Measurements from ENCODE around the gene JSRP1.
"Not testable (repeated sequence)": the region's sequence is repeated elsewhere in the genome, so short reads cannot be mapped to it uniquely, and the experiment has no call there.

Gene JSRP1

GRCh38 chr19:2282862-2283237 is 26.6 kb upstream of the JSRP1 start:
- Histone ChIP-seq H3K27me3 (ENCODE audit: insufficient read depth, low read depth) (no peaks in the 10 kb centered on the region), H2AFZ (ENCODE audit: low read depth) (no peak overlapping the region), H3K9ac (no peak overlapping the region), H3K79me2 (ENCODE audit: insufficient read depth, low read depth) (no peaks in the 10 kb centered on the region), H3K27ac (no peak overlapping the region), H3K4me3 (IDR thresholded peaks at IDR 0.05; ENCODE audit: insufficient read depth, low read depth, low read length) (no peak overlapping the region), H3K36me3 (ENCODE audit: insufficient read depth) (no peaks in the 10 kb centered on the region), H3K4me1 (ENCODE audit: low read depth, poor library complexity, severe bottlenecking) (no peaks in the 10 kb centered on the region), H4K20me1 (ENCODE audit: insufficient read depth) (no peaks in the 10 kb centered on the region), H3K4me2 (no peak overlapping the region)
- no peak for TF ChIP-seq CTCF (conservative IDR thresholded peaks at IDR 0.05; ENCODE audit: low read depth, low read length)

GRCh38 chr19:2282062-2282861 is 26.0 kb upstream of the JSRP1 start, which contains the start of gene PEAK3:
TSS of gene PEAK3 (minus strand) at chr19:2282175. CDS start at chr19:2280931, 1,244 bp downstream.
- H3K27me3 ChIP-seq (ENCODE audit: insufficient read depth, low read depth), result no peaks in the 10 kb centered on the region
- no peaks in the 10 kb centered on the region for H3K4me1 ChIP-seq (ENCODE audit: low read depth, poor library complexity, severe bottlenecking)
- no peaks in the 10 kb centered on the region for H3K79me2 ChIP-seq (ENCODE audit: insufficient read depth, low read depth)
- H3K27ac ChIP-seq, result no peak within 1 kb of the TSS
- no peak within 1 kb of the TSS for H3K9ac ChIP-seq
- H2AFZ ChIP-seq (ENCODE audit: low read depth), result no peak within 1 kb of the TSS
- TF ChIP-seq CTCF (conservative IDR thresholded peaks at IDR 0.05; ENCODE audit: low read depth, low read length), result no peak
- H3K4me2 ChIP-seq, result no peak within 1 kb of the TSS
- no peak within 1 kb of the TSS for H3K4me3 ChIP-seq (IDR thresholded peaks at IDR 0.05; ENCODE audit: insufficient read depth, low read depth, low read length)
- no peaks in the 10 kb centered on the region for H3K36me3 ChIP-seq (ENCODE audit: insufficient read depth)
- no peaks in the 10 kb centered on the region for H4K20me1 ChIP-seq (ENCODE audit: insufficient read depth)

GRCh38 chr19:2281265-2282061 is 25.2 kb upstream of the JSRP1 start:
- not testable (repeated sequence) for H3K4me3 ChIP-seq (IDR thresholded peaks at IDR 0.05; ENCODE audit: insufficient read depth, low read depth, low read length); H2AFZ ChIP-seq (ENCODE audit: low read depth); H3K27me3 ChIP-seq (ENCODE audit: insufficient read depth, low read depth); H3K27ac ChIP-seq; H3K79me2 ChIP-seq (ENCODE audit: insufficient read depth, low read depth); H3K36me3 ChIP-seq (ENCODE audit: insufficient read depth); H3K4me2 ChIP-seq; H3K4me1 ChIP-seq (ENCODE audit: low read depth, poor library complexity, severe bottlenecking); H4K20me1 ChIP-seq (ENCODE audit: insufficient read depth); H3K9ac ChIP-seq

GRCh38 chr19:2280633-2281264 is 24.5 kb upstream of the JSRP1 start:
- no peak for TF ChIP-seq CTCF (conservative IDR thresholded peaks at IDR 0.05; ENCODE audit: low read depth, low read length)
- Histone ChIP-seq H3K27ac (no peak overlapping the region), H4K20me1 (ENCODE audit: insufficient read depth) (no peaks in the 10 kb centered on the region), H3K4me1 (ENCODE audit: low read depth, poor library complexity, severe bottlenecking) (no peaks in the 10 kb centered on the region), H3K4me3 (IDR thresholded peaks at IDR 0.05; ENCODE audit: insufficient read depth, low read depth, low read length) (no peak overlapping the region), H3K4me2 (no peak overlapping the region), H3K9ac (no peak overlapping the region), H3K79me2 (ENCODE audit: insufficient read depth, low read depth) (no peaks in the 10 kb centered on the region), H3K27me3 (ENCODE audit: insufficient read depth, low read depth) (no peaks in the 10 kb centered on the region), H2AFZ (ENCODE audit: low read depth) (no peak overlapping the region), H3K36me3 (ENCODE audit: insufficient read depth) (no peaks in the 10 kb centered on the region)
